DMS53 treated with DMSO at 0.1 percent for 48 hours (cell line): ENCODE measurements around the gene DARS1.
"Not testable (repeated sequence)": the region's sequence is repeated elsewhere in the genome, so short reads cannot be mapped to it uniquely, and the experiment has no call there.

Source experiments
- DNase-seq: peaks from one replicate; lab custom pipeline; 2025; ENCODE audit not compliant: unreplicated experiment; lab: John Stamatoyannopoulos, UW

Gene DARS1

DNA sequence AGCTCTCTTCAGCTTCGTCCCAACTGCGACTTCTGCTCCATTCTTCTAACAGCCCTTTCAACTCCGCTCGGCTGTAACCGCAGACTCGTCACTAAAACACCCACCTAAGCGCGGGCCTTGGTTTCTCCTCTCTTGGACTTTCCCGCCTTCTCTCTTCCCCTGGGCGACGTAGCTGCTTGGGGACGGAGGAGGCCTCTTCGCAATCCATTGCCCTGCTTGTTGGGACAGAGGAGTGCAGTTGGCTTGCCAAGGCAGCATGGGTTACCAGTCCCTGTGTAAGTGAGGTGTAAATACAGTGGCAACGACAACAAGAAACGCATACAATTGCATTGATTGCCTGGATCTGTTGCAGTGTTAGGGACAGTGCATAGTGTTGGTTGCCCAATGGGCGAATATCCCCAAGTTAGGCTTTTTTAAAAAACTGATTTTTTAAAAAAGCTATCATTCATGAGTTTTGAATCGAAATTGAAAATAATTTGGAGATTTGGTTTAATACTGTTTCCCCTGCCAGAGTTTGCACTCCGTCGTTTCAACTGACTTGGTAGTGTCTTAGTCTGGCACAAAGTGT, 484 bp upstream of the DARS1 start:
- DNase-seq: peak; percentile 54

DNA sequence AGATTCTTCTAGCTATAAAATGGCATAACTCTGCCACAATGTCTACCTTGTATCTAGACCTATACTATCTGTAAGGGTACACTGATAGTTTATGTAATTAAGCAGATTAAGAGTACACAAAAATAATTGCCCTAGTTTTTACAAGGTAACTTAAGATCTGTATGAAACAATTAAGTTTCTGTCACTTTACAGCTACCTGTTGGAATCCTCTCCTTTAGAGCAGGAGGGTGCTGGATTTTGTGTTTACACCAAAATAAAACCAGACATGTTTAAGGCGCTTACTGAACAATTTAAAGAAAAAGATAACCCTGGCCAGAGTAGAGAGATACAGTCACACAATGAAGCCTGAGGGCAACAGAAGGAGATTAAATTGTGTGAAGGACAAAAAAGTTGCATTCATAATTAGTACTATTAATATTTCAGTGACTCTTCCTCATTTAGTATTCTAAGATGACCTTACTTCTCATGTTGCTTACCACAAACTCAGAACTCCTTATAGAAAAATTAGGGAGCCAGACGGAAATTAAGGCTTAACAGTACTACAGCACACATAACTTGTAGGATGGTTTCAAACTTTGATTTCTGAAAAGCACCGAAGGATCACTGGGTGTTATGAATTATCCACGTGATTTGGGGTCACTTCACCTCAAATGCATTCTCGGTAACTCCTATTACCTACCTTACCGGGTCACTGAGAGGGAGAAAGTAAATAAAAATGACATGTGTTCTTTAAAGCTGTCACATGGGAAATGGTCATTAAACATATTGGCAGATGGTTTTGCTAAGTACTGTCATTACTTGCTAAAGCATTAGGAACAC, 1.0 kb downstream of the DARS1 start:
- no peak for DNase-seq

DNA sequence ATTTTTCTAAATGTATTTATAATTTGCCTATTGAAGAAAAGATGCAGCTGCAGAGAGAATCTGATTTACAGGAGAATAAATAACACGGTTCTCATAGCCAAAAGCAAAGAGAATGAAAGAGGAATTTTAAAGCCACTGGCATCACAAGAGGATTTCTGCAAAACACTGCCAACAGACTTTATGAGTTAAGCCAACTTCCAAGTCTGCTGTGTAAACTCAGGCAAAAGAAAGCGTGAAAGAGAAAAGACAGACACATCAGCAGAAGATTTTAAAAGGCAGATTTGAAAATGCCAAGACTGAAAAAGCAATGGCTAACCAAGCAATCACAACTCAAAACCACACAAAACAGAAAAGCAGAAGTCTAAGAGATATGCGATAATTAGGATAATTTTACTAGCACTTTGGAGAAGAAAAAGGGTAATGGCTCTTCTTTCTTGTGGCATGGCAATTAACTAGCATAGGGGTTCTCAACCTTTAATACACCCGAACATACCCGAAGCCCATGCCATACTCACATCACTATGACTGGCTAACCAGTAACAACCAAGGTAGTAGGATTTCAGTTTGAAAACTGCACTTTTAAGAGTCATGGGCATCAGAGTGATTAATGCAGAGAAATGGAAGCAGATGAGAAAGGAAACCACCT, 4.9 kb downstream of the DARS1 start:
- no peak for DNase-seq

DNA sequence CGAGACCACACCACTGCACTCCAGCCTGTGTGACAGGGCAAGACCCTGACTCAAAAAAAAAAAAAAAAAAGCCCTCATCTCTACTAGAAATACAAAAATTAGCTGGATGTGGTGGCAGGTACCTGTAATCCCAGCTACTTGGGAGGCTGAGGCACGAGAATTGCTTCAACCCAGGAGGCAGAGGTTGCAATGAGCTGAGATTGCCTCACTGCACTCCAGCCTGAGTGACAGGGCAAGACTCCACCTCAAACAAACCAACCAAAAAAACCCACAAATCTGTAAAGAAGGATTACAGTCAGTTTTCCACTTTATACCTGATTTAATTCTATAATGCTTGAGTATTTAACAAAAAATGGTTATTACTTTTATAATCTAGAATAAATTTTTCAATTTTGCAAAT, 9.7 kb downstream of the DARS1 start:
- no peak for DNase-seq

DNA sequence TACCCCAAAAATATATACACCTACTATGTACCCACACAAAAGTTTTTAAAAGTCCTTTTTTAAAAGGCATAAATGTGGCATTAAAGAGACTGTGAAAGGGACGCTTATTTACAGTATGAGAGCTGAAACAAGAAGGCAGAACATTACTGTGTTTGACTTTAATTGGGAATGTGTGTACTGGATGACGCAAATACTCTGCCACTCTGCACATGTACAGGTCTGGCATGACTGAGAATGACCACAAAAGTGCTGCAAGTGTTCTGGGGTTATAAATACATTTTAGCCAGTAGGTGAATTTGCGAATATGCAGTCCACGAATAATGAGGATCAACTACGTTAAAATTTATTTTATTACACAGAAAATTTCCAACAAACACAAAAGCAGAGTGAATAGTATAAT, 11.4 kb downstream of the DARS1 start:
- no peak for DNase-seq

DNA sequence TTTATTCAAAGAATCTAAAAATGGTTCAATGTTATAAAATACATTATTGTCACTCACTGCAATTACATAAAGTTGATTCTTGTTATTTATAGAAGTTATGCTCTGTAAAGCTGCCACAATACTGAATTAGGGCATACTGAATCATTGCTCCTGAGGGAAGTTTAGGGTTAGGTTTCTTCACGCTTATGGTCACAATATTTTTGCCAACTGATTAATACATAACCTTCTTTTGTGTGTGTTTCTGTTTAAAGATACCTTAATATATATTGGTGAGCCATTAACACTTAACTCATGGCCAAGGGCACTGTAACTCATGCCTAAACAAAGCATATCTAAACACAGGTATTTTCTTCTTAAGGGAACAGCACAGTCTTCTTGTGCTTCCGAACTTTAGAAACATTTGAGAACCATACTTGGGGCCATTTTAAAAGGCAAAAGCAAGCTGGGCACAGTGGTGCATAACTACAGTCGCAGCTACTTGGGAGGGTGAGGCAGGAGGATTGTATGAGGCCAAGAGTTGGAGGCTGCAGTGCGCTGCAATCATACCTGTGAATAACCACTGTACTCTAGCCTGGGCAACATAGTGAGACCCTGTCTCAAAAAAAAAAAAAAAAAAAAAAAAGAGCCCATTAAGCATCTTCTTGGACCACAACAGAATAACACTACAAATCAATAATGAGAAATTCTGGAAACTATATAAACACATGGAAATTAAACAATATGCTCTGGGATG, 15.6 kb downstream of the DARS1 start:
- no peak for DNase-seq

DNA sequence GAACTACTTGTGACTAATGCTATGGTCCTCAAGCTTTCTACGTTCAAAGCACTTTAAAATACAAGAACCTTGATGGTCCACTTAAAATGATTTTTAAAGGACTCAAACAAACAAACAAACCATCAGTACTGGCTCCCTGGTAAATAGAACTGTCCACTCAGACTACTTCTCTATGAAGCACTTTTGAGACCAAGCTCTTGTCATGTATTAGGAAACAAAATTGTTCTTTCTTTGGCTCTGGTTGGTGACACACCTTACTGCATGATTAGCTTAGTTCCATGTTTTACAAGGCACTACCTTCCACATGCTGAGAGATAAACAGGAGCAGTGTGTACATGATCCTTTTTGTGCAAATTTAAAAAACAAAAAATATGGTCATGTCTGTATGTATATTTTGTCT, 19.7 kb downstream of the DARS1 start:
- no peak for DNase-seq

DNA sequence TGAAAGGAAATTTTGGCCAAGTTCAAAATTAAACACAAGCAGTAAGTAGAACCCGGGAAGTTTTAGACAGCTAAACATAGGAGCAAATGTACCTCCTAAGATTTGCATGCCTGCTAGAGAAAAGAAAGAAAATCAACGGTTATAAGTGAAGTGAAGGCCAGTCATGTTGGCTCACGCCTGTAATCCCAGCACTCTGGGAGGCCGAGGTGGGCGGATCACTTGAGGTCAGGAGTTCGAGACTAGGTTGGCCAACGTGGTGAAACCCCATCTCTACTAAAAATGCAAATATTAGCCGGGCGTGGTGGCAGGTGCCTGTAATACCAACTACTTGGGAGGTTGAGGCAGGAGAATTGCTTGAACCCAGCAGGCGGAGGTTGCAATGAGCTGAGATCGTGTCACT, 21.0 kb downstream of the DARS1 start:
- not testable (repeated sequence) for DNase-seq

DNA sequence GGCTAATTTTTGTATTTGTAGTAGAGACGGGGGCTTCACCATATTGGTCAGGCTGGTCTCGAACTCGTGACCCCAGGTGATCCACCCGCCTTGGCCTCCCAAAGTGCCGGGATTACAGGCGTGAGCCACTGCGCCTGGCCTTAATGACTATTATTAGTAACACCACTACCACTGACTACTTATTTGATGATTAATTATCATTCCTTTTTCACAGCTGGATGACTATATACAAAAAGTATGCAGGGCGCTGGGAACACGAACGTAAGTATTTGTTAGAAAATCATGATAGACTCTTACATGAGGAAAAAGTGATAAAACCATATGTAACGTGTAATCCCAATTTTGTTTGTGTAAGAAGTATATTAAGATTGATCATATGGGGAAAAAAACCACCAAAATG, 21.6 kb downstream of the DARS1 start:
- DNase-seq: no peak

DNA sequence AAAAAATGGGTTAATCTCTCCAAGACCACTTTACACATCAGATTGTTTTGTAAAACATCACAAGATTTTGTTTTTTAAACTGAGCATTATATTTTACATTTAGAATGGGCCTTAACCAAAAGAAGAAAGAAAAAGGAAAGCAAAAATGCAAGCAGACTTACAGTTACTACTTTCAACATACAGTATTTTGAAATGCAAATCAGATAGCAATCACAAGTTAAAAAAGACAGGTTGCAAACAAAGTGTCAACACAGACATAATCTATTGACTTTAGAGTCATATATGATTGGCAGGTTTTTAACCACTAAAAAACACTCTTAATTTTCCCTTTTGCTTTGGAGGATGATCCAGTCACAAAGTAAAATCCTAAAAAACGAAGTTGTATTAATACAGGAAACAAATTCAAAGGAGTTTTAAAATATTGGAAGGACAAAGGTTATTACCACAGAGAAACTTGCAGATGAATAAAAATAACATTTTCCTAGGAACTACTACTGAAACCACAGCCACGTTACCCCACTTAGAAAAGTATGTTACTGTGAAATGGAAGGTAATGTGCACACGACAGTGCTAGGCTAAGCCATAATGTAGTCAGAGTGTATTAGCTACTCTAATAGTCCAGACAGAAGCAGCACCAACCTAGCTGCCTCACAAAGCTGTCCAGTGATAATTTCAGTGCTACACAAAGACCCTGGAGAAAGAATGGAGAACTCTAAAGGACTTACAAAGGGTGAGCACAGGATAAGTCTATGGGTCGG, 22.9 kb downstream of the DARS1 start:
- DNase-seq: no peak

DNA sequence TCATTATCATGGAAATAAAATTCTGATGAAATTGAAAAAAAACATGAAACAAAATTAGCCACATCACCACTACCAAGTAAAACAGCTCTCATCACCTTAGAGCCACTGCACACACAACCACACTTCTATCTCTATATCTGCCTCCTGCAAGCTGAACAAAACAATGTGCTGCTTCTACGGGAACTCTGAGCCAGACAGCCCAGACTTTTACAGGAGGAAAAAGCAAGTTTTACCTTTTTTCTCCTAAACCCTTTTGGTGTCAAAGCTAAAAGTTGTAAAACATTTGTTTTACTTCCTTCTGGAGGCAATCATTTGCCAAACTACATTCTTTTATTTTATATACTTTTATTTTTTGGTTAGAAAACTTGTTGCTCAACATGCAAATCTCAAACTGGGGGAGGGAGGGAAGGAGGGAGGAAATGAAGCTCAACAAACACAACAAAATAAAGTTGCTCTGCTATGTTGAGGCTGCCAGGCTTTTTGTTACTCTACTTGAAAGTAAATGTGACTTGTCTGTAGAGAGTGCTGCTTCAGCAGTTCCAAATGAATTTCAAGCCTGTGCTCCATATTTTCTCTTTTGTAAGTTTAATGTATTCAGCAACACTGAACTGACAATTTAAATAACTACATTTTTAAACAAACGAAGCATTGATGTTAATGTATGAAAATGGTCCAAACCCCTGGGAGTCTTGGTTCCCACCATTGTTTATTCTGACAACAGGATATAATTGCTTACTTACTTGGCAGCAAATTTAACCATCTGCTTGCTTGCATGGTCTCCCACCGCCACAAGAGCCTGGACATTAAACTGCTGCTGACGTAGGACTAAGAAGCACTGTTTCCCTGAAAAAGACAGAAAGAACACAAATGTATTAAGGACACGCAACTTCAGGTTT, 24.5 kb downstream of the DARS1 start:
- no peak for DNase-seq

DNA sequence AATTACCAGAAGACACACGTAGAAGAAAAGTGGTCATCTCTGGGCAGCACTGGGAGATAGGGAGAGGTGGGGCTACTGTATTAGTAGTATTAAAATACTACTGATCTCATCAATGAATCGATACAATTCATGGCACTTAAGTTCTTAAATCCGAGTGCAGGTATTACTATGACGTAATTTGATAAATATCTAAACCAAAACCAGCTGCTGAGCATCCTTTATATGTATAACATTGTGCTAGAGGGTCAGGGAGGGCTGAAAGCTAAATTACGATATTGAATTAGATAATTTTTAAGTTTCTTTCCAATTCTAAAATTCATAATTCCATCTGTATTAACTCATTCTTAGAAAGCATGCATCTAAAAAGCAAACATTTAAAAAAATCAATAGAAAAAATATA, 25.3 kb downstream of the DARS1 start:
- DNase-seq: no peak

DNA sequence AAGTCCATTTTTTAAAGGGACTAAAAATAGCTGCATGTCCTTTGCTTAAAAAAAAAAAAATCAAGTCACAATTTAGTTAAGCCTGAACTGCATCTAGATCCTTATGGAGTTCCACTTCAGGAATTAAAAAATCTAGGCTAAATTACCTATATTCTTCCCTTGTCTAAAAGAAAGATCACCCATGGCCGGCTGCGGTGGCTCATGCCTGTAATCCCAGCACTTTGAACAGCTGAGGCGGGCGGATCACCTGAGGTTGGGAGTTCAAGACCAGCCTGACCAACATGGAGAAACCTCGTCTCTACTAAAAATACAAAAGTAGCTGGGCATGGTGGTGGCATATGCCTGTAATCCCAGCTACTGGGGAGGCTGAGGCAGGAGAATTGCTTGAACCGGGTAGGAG, 26.5 kb downstream of the DARS1 start:
- DNase-seq: not testable (repeated sequence)

DNA sequence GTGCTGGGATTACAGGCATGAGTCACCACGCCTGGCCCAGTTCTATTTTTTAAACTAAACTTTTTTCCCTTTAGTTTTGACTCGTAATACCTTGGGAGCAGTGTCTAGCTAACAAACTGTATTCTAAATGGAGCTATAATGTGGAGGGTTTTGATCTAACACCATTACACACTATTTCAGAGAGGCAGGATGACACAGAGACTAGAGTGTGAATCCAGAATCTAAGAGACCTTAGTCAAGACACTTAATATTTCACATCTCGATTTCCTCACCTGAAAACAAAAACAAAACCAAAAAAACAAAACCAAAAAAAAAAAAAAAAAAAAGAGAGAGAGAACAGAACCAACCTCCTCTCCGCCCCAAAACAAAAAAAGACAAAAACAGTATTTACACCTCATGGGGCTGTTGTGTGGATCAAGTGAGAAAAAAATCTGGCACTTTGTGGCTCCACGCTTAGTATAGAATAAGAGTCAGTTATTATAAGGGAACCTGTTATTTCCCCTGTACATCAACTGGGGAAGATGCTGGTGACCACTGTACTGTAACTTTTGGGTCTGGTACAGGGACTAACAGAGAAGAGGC, 31.3 kb downstream of the DARS1 start:
- no peak for DNase-seq

DNA sequence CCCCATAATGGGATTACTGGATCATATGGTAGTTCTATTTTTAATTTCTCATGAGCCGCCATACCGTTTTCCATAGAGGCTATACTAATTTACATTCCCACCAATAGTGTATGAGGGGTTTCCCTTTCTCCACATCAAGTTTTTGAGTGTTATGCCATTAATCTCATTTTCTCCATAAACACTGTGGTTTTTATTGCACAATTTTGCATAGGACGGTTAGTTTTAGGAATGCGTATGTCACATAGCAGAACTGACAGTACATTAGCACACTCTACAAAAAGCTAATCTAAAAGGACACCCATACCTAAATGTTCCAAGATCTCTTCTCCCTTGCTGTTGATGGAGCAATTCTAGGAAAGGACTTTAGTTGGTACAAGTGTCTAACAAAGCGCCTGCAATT, 32.5 kb downstream of the DARS1 start:
- no peak for DNase-seq

DNA sequence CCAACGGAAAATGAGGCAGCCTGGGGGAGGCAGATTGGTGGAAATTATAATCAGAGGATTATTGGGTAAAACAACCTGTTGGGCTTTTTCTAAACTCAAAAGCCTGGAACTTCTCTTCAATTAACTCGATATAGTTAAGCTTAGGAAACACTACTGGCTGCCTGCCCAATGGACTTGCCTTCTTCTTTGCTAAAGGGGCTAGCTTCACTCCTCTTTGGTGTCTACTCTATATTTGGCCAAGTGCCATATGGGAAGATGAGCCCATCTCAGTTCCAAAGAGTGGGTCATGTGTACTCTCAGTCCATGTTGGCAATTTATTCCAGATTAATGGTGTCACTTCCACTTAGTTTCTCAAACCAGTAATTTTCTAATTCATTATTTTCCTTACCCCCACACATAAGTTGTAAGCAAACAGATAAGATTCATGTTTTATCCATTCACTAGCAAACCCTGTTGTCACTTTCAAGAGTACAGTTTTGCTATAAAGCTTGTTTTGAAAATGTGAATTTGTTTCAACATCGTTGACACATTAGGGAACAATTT, 34.3 kb downstream of the DARS1 start:
- no peak for DNase-seq

DNA sequence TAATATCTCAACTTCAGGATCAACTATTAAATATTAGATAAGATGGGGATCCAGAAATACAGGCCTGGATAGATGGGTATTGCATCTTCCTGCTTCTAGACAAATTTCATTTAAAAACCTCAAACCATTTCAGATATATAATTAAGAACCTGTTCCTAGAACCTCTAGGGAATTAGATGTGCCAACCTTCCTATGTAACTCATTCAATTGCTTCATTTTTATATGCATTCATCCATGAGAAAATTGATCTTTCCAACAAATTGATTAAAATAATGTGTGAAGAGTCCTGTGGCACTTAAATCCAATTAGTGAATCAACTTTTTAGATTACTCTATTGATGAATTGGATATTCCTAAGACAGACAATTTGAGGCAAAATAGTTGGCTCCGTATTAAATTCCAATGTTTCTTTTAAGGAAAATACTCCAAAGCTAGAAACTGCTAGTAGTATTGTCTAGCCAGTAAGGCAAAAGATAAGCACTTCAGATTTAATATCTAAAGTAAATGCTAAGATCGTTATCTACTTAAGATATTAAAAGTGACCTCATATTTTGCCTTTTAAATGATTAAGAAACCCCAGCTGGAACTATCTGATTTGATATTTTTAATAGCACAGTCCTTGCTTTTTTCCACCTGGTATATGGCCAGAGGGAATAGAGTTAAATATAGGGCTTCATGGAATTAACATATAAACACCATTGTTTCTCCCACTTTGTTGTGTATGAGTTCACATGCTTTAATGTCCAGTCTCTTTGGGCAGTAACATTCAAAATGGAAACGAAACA, 35.8 kb downstream of the DARS1 start:
- DNase-seq: no peak

DNA sequence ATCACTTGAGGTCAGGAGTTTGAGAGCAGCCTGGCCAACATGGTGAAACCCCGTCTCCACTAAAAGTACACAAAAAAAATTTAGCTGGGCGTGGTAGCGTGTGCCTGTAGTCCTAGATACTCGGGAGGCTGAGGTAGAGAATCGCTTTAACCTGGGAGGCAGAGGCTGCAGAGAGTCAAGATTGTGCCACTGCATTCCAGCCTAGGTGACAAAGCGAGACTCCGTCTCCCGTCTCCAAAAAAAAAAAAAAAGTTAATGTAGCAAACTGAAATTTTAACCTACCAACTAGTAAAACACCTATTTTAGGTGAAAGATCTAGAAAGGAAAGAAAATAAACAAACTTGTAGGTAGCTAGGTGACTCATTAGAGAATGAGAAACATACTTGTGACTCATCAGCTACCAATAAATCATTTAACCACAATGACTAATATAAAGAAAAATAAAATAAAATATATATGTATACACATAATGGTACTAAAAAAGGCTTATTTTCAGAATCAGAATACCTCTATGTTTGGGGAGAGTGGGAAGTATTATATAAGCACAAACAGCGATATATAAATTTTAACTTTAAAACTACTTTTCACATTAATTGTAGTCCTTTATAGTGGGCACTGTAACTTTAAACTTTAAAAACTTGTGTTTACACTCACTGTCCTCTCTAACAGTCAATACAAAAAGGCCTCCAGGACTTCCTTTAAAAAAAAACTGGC, 36.6 kb downstream of the DARS1 start:
- no peak for DNase-seq
